Measurements from ENCODE around the gene BHLHE40. TPM values are rescaled to one million over a fixed set of nuclear protein-coding genes. Genes with fewer than 3 reads are reported as not detected.

Gene BHLHE40
- total and polyA plus RNA-seq, 2 experiments from 2014 or later: 1.7 to 2.2 TPM

DNA sequence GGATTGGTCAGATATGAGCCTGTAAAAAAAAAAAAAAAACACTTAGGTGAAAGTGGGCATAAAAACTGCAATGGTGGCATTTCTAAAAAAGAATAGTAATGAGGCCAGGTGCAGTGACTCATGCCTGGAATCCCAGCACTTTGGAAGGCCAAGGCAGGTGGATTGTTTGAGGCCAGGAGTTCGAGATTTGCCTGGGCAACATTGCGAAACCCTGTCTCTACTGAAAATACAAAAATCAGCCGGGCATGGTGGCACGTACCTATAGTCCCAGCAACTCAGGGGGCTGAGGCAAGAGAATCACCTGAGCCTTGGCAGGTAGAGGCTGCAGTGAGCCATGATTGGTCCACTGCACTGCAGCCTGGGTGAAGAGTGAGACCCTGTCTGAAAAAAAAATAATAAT, 38.3 kb upstream of the BHLHE40 start (continued):
- TF ChIP-seq, protein P1, sequence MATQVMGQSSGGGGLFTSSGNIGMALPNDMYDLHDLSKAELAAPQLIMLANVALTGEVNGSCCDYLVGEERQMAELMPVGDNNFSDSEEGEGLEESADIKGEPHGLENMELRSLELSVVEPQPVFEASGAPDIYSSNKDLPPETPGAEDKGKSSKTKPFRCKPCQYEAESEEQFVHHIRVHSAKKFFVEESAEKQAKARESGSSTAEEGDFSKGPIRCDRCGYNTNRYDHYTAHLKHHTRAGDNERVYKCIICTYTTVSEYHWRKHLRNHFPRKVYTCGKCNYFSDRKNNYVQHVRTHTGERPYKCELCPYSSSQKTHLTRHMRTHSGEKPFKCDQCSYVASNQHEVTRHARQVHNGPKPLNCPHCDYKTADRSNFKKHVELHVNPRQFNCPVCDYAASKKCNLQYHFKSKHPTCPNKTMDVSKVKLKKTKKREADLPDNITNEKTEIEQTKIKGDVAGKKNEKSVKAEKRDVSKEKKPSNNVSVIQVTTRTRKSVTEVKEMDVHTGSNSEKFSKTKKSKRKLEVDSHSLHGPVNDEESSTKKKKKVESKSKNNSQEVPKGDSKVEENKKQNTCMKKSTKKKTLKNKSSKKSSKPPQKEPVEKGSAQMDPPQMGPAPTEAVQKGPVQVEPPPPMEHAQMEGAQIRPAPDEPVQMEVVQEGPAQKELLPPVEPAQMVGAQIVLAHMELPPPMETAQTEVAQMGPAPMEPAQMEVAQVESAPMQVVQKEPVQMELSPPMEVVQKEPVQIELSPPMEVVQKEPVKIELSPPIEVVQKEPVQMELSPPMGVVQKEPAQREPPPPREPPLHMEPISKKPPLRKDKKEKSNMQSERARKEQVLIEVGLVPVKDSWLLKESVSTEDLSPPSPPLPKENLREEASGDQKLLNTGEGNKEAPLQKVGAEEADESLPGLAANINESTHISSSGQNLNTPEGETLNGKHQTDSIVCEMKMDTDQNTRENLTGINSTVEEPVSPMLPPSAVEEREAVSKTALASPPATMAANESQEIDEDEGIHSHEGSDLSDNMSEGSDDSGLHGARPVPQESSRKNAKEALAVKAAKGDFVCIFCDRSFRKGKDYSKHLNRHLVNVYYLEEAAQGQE (IDR thresholded peaks at IDR 0.05; ENCODE audit: unreplicated experiment): no peak

DNA sequence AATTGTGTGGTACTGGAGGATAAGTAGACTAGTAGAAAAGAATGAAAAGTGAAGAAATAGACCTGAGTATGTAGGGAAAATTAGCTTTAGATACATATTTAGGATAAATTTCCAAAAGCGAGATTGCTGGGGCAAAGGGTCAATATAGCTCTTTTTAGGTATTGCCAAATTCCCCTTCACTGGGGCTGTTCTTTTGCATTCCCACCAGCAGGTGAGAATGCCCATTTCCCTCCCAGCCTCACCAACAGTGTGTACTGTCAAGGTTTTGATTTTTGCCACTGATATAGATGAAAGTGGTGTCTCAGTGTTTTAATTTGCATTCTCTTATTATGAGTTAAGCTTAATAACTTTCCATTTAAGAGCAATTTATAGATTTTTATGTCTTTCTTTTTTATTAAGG, 35.7 kb upstream of the BHLHE40 start:
- no peaks in the 10 kb centered on the region; the same call in 1 of the 2 replicates for H3K4me1 ChIP-seq (ENCODE audit: insufficient read depth)
- H3K4me3 ChIP-seq: no peak overlapping the region
- no peaks in the 10 kb centered on the region for H3K79me2 ChIP-seq (replicated peaks; ENCODE audit: insufficient read depth)
- no peaks in the 10 kb centered on the region for H4K20me1 ChIP-seq (replicated peaks; ENCODE audit: insufficient read depth)
- H3F3A ChIP-seq (replicated peaks; ENCODE audit: low read depth): no peaks in the 10 kb centered on the region
- peaks cover 5% of the 10 kb centered on the region; the same call in 2 of the 3 replicates for H3K4me1 Mint-ChIP-seq
- no peak overlapping the region for H3K27ac Mint-ChIP-seq
- TF ChIP-seq, protein P1 (IDR thresholded peaks at IDR 0.05; ENCODE audit: unreplicated experiment): no peak
- TF ChIP-seq, protein P2, sequence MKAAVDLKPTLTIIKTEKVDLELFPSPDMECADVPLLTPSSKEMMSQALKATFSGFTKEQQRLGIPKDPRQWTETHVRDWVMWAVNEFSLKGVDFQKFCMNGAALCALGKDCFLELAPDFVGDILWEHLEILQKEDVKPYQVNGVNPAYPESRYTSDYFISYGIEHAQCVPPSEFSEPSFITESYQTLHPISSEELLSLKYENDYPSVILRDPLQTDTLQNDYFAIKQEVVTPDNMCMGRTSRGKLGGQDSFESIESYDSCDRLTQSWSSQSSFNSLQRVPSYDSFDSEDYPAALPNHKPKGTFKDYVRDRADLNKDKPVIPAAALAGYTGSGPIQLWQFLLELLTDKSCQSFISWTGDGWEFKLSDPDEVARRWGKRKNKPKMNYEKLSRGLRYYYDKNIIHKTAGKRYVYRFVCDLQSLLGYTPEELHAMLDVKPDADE (IDR thresholded peaks at IDR 0.05): no peak
- TF ChIP-seq EZH2 (IDR thresholded peaks at IDR 0.05; ENCODE audit: low read depth, unreplicated experiment) (no peak), JUNB (IDR thresholded peaks at IDR 0.05; ENCODE audit: unreplicated experiment) (no peak)
- TF ChIP-seq, protein P3, sequence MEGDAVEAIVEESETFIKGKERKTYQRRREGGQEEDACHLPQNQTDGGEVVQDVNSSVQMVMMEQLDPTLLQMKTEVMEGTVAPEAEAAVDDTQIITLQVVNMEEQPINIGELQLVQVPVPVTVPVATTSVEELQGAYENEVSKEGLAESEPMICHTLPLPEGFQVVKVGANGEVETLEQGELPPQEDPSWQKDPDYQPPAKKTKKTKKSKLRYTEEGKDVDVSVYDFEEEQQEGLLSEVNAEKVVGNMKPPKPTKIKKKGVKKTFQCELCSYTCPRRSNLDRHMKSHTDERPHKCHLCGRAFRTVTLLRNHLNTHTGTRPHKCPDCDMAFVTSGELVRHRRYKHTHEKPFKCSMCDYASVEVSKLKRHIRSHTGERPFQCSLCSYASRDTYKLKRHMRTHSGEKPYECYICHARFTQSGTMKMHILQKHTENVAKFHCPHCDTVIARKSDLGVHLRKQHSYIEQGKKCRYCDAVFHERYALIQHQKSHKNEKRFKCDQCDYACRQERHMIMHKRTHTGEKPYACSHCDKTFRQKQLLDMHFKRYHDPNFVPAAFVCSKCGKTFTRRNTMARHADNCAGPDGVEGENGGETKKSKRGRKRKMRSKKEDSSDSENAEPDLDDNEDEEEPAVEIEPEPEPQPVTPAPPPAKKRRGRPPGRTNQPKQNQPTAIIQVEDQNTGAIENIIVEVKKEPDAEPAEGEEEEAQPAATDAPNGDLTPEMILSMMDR (conservative IDR thresholded peaks at IDR 0.05; ENCODE audit: low read depth in 2 of 2): peak; percentile 50 to 66
- H3K9me3 Mint-ChIP-seq: no peaks in the 10 kb centered on the region
- H3K4me2 ChIP-seq: no peak overlapping the region
- no peak overlapping the region for H2AFZ ChIP-seq
- 0 out of 2 replicates have a peak, but pooled peaks cover under 1% of the 10 kb centered on the region for H3K9me2 ChIP-seq (ENCODE audit: insufficient read depth)
- H3K4me3 Mint-ChIP-seq: no peak overlapping the region
- no peaks in the 10 kb centered on the region for H3K27me3 ChIP-seq (ENCODE audit: insufficient read depth)
- no peaks in the 10 kb centered on the region for H3K27me3 Mint-ChIP-seq (ENCODE audit: insufficient read depth, low read depth, poor library complexity)
- peak; percentile 59 for DNase-seq (ENCODE audit: low spot score)
- H3K36me3 ChIP-seq (ENCODE audit: insufficient read depth): no peaks in the 10 kb centered on the region
- ATAC-seq: peak; percentile 72
- no peak overlapping the region for H3K27ac ChIP-seq (ENCODE audit: low read depth)
- no peaks in the 10 kb centered on the region for H3K36me3 Mint-ChIP-seq (ENCODE audit: low read depth)
